Nephron (organoid): Measurements from ENCODE around the gene RNF224.

Experiments
- H3K27ac Mint-ChIP-seq, 3 experiments: 2 replicates each; pipeline ENCODE4 v1.8.0; 2020; ENCODE audit warnings: mixed read lengths in 3 of 3, mild to moderate bottlenecking in 2 of 3, moderate library complexity in 1 of 3
- H3K27me3 Mint-ChIP-seq: 2 replicates; pipeline ENCODE4 v1.8.0; 2021; ENCODE audit warnings: low read depth, mild to moderate bottlenecking, moderate library complexity, mixed read lengths
- H3K36me3 Mint-ChIP-seq: 2 replicates; pipeline ENCODE4 v1.8.0; 2020; ENCODE audit warnings: low read depth, mixed read lengths
- H3K4me1 Mint-ChIP-seq: 2 replicates; pipeline ENCODE4 v1.8.0; 2020; ENCODE audit warnings: mixed read lengths
- H3K4me3 Mint-ChIP-seq, 3 experiments: 2 replicates each; pipeline ENCODE4 v1.8.0; 2020; ENCODE audit warnings: mild to moderate bottlenecking in 3 of 3, mixed read lengths in 3 of 3, moderate library complexity in 2 of 3
- H3K9me3 Mint-ChIP-seq: 2 replicates; pipeline ENCODE4 v1.8.0; 2020; ENCODE audit warnings: mixed read lengths
- TF ChIP-seq, protein P1 (sequence below), 3 experiments: fragments of 200-600 bp; sonication (generic); IDR thresholded peaks; one replicate each; pipeline ENCODE4 v1.5.0; 2021; ENCODE audit warnings: antibody characterized with exemption in 3 of 3; ENCODE audit not compliant: unreplicated experiment in 3 of 3

The RNF224 gene

GRCh38 chr9:137186385-137186784 is 40.9 kb upstream of the RNF224 start:
- Mint-ChIP-seq H3K36me3 (peaks cover 11% of the 10 kb centered on the region), H3K27me3 (no peaks in the 10 kb centered on the region), H3K27ac (no peak overlapping the region), H3K9me3 (no peaks in the 10 kb centered on the region), H3K4me3 (peak overlapping the region; percentile 91 to 95 (median 94)), H3K4me1 (peaks cover 32% of the 10 kb centered on the region)
- TF ChIP-seq, protein P1, sequence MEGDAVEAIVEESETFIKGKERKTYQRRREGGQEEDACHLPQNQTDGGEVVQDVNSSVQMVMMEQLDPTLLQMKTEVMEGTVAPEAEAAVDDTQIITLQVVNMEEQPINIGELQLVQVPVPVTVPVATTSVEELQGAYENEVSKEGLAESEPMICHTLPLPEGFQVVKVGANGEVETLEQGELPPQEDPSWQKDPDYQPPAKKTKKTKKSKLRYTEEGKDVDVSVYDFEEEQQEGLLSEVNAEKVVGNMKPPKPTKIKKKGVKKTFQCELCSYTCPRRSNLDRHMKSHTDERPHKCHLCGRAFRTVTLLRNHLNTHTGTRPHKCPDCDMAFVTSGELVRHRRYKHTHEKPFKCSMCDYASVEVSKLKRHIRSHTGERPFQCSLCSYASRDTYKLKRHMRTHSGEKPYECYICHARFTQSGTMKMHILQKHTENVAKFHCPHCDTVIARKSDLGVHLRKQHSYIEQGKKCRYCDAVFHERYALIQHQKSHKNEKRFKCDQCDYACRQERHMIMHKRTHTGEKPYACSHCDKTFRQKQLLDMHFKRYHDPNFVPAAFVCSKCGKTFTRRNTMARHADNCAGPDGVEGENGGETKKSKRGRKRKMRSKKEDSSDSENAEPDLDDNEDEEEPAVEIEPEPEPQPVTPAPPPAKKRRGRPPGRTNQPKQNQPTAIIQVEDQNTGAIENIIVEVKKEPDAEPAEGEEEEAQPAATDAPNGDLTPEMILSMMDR (IDR thresholded peaks at IDR 0.05; ENCODE audit: unreplicated experiment in 3 of 3), result no peak

DNA sequence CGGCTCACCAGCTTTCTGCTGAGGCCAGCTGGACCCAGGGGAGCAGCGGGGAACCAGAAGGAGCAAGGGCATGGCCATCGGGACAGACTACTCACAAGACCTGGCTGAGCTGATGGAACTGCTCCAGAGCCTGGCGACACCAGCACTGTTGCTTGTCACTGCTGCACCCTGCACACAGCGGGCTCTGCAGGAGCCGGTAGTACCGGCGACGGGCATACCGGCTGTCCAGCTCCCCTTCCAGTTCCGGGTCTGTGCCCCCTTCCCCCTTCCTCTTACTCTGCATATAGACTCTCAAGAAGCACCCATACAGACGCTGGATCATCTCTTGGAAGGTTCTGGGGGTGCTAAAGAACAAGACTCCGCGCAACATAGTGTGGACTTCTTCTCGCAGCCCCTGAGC is 39.9 kb upstream of the RNF224 start:
- TF ChIP-seq, protein P1 (IDR thresholded peaks at IDR 0.05; ENCODE audit: unreplicated experiment in 3 of 3), result no peak

GRCh38 chr9:137188086-137188489 is 39.2 kb upstream of the RNF224 start:
- peak overlapping the region; percentile 91 to 95 (median 94) for H3K4me3 Mint-ChIP-seq
- no peaks in the 10 kb centered on the region for H3K27me3 Mint-ChIP-seq
- TF ChIP-seq, protein P1 (IDR thresholded peaks at IDR 0.05; ENCODE audit: unreplicated experiment in 3 of 3), result no peak
- H3K9me3 Mint-ChIP-seq, result no peaks in the 10 kb centered on the region
- H3K4me1 Mint-ChIP-seq, result peaks cover 32% of the 10 kb centered on the region
- peaks cover 6% of the 10 kb centered on the region for H3K36me3 Mint-ChIP-seq
- H3K27ac Mint-ChIP-seq, result peak overlapping the region; percentile 72 to 91 (median 84)

More for the DNA sequence above, 39.9 kb upstream of the RNF224 start:
- Mint-ChIP-seq H3K4me3 (peak overlapping the region; percentile 91 to 95 (median 94)), H3K27me3 (no peaks in the 10 kb centered on the region), H3K4me1 (peaks cover 32% of the 10 kb centered on the region), H3K36me3 (peaks cover 6% of the 10 kb centered on the region), H3K27ac (peak overlapping the region in 2 of 3 experiments; percentile 75 to 82), H3K9me3 (no peaks in the 10 kb centered on the region)

- H3K9me3 Mint-ChIP-seq, result no peaks in the 10 kb centered on the region
- peaks cover 32% of the 10 kb centered on the region for H3K4me1 Mint-ChIP-seq
- peak within 1 kb of the TSS; percentile 91 to 99 (median 94) for H3K4me3 Mint-ChIP-seq
- H3K27me3 Mint-ChIP-seq, result no peaks in the 10 kb centered on the region
- TF ChIP-seq, protein P1 (IDR thresholded peaks at IDR 0.05; ENCODE audit: unreplicated experiment in 3 of 3), result peak in 2 of 3 experiments; percentile 14 to 29
- peak within 1 kb of the TSS; percentile 84 to 96 (median 91) for H3K27ac Mint-ChIP-seq
- H3K36me3 Mint-ChIP-seq, result peaks cover 6% of the 10 kb centered on the region
These were observed 38.6 kb upstream of the RNF224 start, which contains the start of the genes ANAPC2 and SSNA1 for GRCh38 chr9:137188490-137189296. Gene ANAPC2 (minus strand): TSS chr9:137188560. CDS start chr9:137188532, 28 bp downstream. Gene SSNA1 (plus strand): TSS chr9:137188676. CDS start chr9:137188727, 51 bp downstream.

DNA sequence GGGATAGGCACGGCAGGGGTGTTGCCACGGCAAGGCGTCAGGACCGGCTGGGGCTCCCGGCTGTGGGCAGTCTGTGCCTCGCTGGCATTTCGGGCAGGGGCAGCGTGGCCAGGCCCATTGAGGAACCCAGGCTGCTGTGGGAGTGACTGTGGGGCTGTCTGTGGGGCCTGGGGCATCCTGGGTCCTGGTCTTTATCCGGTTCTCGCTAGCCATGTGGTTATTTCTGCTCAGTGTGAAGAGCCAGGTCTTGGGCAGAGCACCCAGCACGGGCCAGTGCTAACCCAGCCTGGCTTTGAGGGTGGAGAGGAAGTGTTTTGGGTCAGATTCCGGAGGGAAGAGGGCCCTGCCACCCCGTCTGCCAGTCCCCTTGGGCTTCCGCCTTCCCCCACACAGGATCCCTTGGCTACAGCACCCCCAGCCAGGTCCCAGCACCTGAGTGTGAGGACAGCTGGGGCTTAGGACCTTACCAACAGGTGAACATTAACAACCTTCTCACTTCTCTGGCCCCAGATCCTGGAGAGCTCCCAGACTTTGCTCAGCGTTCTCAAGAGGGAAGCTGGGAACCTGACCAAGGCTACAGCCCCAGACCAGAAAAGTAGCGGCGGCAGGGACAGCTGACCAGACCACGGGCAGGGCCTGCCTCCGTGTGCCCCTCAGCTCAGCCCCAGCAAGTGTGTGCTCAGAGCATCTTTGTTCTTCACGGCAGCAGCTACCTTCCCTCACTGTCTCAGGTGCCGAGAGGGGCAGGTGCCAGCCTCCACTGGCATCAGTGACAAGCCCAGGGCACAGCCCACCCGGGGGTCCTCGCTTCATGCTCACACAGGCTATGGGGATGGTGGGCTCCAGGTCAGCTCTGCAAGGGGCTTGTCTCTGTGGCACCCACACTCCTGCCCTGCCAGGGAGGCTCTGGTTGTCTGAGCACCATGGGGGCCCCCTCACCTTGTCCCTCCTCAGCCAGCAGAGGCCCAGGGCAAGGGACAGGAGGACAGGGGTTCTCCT is 37.7 kb upstream of the RNF224 start:
- no peaks in the 10 kb centered on the region for H3K9me3 Mint-ChIP-seq
- H3K27me3 Mint-ChIP-seq, result no peaks in the 10 kb centered on the region
- H3K27ac Mint-ChIP-seq, result peak overlapping the region; percentile 84 to 96 (median 91)
- H3K4me3 Mint-ChIP-seq, result peak overlapping the region; percentile 90 to 99 (median 93)
- TF ChIP-seq, protein P1 (IDR thresholded peaks at IDR 0.05; ENCODE audit: unreplicated experiment in 3 of 3), result no peak
- H3K4me1 Mint-ChIP-seq, result peaks cover 32% of the 10 kb centered on the region
- peaks cover under 1% of the 10 kb centered on the region for H3K36me3 Mint-ChIP-seq
